ENCODE data around the gene NT5C2. TPM values are rescaled to one million over a fixed set of nuclear protein-coding genes. Genes with fewer than 3 reads are reported as not detected.
A peak's percentile ranks its signal among the peaks of the same experiment; 100 is the strongest.
"Not testable (repeated sequence)": the region's sequence is repeated elsewhere in the genome, so short reads cannot be mapped to it uniquely, and the experiment has no call there.

NT5C2 gene
- total and polyA plus RNA-seq, 2 donors, result 68.5 to 85.2 TPM

GRCh38 chr10:103180491-103180890 is 12.6 kb downstream of the NT5C2 start:
- peaks cover 16 to 40% of the 10 kb centered on the region in 2 donors for H3K4me1 ChIP-seq (ENCODE audit: control insufficient read depth in 2 of 2, insufficient read depth in 2 of 2, low read length in 2 of 2)

DNA sequence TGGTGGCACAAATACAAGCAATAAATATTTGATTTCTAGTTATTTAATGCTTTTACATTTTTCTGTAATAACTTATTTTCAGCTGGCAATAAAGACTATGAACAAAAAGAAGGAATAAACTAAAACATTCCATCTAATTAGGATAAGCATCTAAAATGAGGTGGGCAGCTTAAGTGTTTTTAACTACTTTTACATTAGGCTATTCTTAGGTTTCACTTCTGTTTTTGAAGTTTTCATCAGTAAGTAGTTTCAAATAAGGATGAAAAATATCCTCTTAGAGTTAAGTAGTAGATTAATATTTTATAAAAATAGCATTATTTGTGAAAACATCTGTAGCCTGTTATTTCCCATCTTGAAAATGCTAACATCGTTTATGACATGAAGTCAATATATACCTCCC is 15.9 kb downstream of the NT5C2 start:
- no peak for DNase-seq (ENCODE audit: low read depth in 6 of 9, low spot score in 9 of 9)
- WGBS, result 16% methylated on average over 1 of the region's 1 CpG
- Histone ChIP-seq H3K27ac (ENCODE audit: low read depth in 1 of 2, low read length in 1 of 2) (no peak overlapping the region), H3K9me3 (ENCODE audit: control insufficient read depth in 2 of 2, insufficient read depth in 1 of 2, low read length in 1 of 2) (no peaks in the 10 kb centered on the region), H3K4me3 (ENCODE audit: low read length in 2 of 2) (no peak overlapping the region), H3K27me3 (ENCODE audit: control insufficient read depth in 2 of 2, insufficient read depth in 1 of 2, low read length in 1 of 2) (no peaks in the 10 kb centered on the region), H3K4me1 (ENCODE audit: control insufficient read depth in 2 of 2, insufficient read depth in 2 of 2, low read length in 2 of 2) (peaks cover 11 to 21% of the 10 kb centered on the region in 2 donors), H3K36me3 (ENCODE audit: control insufficient read depth in 2 of 2, insufficient read depth in 2 of 2, low read length in 1 of 2) (peaks cover 21 to 65% of the 10 kb centered on the region in 2 donors)

More at GRCh38 chr10:103180491-103180890, 12.6 kb downstream of the NT5C2 start:
- Histone ChIP-seq H3K27me3 (ENCODE audit: control insufficient read depth in 2 of 2, insufficient read depth in 1 of 2, low read length in 1 of 2) (no peaks in the 10 kb centered on the region), H3K4me3 (ENCODE audit: low read length in 2 of 2) (no peak overlapping the region), H3K36me3 (ENCODE audit: control insufficient read depth in 2 of 2, insufficient read depth in 2 of 2, low read length in 1 of 2) (peaks cover 11 to 36% of the 10 kb centered on the region in 2 donors), H3K9me3 (ENCODE audit: control insufficient read depth in 2 of 2, insufficient read depth in 1 of 2, low read length in 1 of 2) (no peaks in the 10 kb centered on the region), H3K27ac (ENCODE audit: low read depth in 1 of 2, low read length in 1 of 2) (peak overlapping the region; percentile 72 to 93)
- peak in 1 of 9 donors; percentile 30 for DNase-seq (ENCODE audit: low read depth in 6 of 9, low spot score in 9 of 9)
- 69% methylated on average over 4 of the region's 4 CpGs for WGBS

DNA sequence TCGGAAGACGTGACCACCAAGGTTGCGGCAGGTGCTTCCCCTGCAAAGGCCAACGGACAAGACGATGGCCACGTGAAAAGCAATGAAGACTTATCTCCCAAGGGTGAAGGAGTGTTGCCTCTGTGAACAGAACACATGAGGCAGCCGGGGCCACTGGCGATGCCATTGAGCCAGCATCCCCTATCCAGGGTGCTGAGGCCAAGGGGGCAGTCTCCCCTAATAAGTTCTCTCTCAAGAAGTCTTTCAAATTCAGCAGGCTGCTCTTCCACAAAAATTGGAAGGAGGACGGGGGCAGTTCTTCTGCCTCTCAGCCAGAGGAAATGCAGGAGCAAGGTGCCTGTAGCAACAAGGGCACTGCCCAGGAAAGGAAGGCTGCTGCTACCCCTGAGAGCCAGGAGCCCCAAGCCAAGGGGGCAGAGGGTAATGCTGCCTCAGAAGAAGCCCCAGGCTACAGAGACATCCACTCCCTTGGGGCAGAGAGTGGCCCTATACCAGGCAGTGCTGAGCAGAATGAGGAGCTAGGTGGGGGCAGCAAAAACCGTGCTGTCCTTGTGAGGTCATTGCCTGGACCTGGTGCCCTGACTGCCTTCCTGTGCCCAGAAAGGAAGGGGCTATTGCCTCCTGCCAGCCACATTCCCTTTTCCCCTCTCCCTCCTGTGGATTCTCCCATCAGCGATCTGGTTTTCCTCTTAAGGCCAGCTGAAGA is 17.3 kb downstream of the NT5C2 start:
- Histone ChIP-seq H3K27ac (ENCODE audit: low read depth in 1 of 2, low read length in 1 of 2) (no peak overlapping the region), H3K27me3 (ENCODE audit: control insufficient read depth in 2 of 2, insufficient read depth in 1 of 2, low read length in 1 of 2) (no peaks in the 10 kb centered on the region), H3K36me3 (ENCODE audit: control insufficient read depth in 2 of 2, insufficient read depth in 2 of 2, low read length in 1 of 2) (peaks cover 21 to 72% of the 10 kb centered on the region in 2 donors), H3K4me3 (ENCODE audit: low read length in 2 of 2) (no peak overlapping the region), H3K4me1 (ENCODE audit: control insufficient read depth in 2 of 2, insufficient read depth in 2 of 2, low read length in 2 of 2) (peaks cover 6 to 10% of the 10 kb centered on the region in 2 donors), H3K9me3 (ENCODE audit: control insufficient read depth in 2 of 2, insufficient read depth in 1 of 2, low read length in 1 of 2) (no peaks in the 10 kb centered on the region)
- no peak for DNase-seq (ENCODE audit: low read depth in 6 of 9, low spot score in 9 of 9)
- WGBS, result 90% methylated on average over 11 of the region's 11 CpGs

DNA sequence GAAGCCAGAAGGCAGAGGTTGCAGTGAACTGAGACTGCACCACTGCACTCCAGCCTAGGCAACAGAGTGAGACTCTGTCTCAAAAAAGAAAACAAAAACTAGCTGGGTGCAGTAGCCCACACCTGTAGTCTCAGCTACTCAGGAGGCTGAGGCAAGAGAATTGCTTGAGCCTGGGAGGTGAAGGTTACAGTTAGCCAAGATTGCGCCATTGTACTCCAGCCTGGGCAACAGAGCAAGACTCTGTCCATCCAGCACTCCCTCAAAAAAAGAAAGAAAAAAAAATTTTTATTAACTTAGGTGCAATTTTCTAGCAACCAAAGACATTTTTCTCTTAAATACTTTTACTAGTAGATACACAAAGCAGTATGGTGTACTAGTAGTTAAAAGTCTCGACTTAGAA is 18.7 kb downstream of the NT5C2 start:
- H3K27ac ChIP-seq (ENCODE audit: low read depth in 1 of 2, low read length in 1 of 2); H3K9me3 ChIP-seq (ENCODE audit: control insufficient read depth in 2 of 2, insufficient read depth in 1 of 2, low read length in 1 of 2); H3K4me1 ChIP-seq (ENCODE audit: control insufficient read depth in 2 of 2, insufficient read depth in 2 of 2, low read length in 2 of 2); DNase-seq (ENCODE audit: low read depth in 6 of 9, low spot score in 9 of 9); H3K4me3 ChIP-seq (ENCODE audit: low read length in 2 of 2); H3K27me3 ChIP-seq (ENCODE audit: control insufficient read depth in 2 of 2, insufficient read depth in 1 of 2, low read length in 1 of 2): not testable (repeated sequence)
- peaks cover 25 to 77% of the 10 kb centered on the region in 2 donors for H3K36me3 ChIP-seq (ENCODE audit: control insufficient read depth in 2 of 2, insufficient read depth in 2 of 2, low read length in 1 of 2)
- WGBS, result 97% methylated on average over 2 of the region's 2 CpGs

DNA sequence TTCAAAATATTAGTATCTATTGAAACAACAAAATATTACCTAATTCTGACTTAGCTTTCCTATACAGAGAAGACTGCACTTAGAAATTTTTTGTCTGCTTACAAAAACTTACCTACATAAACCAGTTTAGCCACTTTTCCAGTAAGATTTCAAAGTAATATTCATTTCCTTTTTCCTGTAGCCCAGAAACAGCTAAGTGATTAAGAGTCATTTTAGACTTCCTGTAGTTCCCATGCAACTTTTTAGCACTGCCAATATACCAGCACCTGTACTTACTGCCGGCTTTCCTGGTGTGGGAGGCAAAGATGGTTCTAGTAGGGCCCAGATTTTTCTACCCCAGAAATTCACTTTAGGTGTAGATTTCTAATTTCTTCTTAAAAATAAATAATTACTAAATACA is 21.8 kb downstream of the NT5C2 start:
- H3K27ac ChIP-seq (ENCODE audit: low read depth in 1 of 2, low read length in 1 of 2), result no peak overlapping the region
- H3K36me3 ChIP-seq (ENCODE audit: control insufficient read depth in 2 of 2, insufficient read depth in 2 of 2, low read length in 1 of 2), result peaks cover 20 to 67% of the 10 kb centered on the region in 2 donors
- H3K27me3 ChIP-seq (ENCODE audit: control insufficient read depth in 2 of 2, insufficient read depth in 1 of 2, low read length in 1 of 2), result no peaks in the 10 kb centered on the region
- H3K4me1 ChIP-seq (ENCODE audit: control insufficient read depth in 2 of 2, insufficient read depth in 2 of 2, low read length in 2 of 2), result no peaks in the 10 kb centered on the region
- 29% methylated on average over 1 of the region's 1 CpG for WGBS
- no peak overlapping the region for H3K4me3 ChIP-seq (ENCODE audit: low read length in 2 of 2)
- no peak for DNase-seq (ENCODE audit: low read depth in 6 of 9, low spot score in 9 of 9)
- no peaks in the 10 kb centered on the region for H3K9me3 ChIP-seq (ENCODE audit: control insufficient read depth in 2 of 2, insufficient read depth in 1 of 2, low read length in 1 of 2)

DNA sequence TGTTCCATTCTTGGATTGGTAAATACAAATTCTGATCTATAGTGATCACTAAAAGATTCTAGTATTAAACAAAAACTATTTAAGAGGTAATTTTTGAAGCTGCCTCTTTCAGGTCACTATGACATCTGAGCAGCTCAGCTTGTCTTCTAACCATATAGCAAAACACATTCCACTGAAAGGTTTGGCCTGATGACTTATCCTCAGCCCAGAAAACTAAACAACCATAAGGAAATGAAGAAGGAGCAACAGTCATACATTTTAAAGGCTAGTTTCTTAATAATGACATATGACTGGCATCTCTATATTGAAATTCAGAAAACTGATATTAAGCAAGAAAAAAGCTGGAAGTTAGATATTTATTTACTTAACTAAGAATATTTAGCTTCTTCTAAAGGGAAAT is 24.6 kb downstream of the NT5C2 start:
- Histone ChIP-seq H3K27ac (ENCODE audit: low read depth in 1 of 2, low read length in 1 of 2) (no peak overlapping the region), H3K36me3 (ENCODE audit: control insufficient read depth in 2 of 2, insufficient read depth in 2 of 2, low read length in 1 of 2) (peaks cover 25 to 52% of the 10 kb centered on the region in 2 donors), H3K9me3 (ENCODE audit: control insufficient read depth in 2 of 2, insufficient read depth in 1 of 2, low read length in 1 of 2) (peaks cover 1 to 4% of the 10 kb centered on the region in 2 donors), H3K4me1 (ENCODE audit: control insufficient read depth in 2 of 2, insufficient read depth in 2 of 2, low read length in 2 of 2) (no peaks in the 10 kb centered on the region), H3K27me3 (ENCODE audit: control insufficient read depth in 2 of 2, insufficient read depth in 1 of 2, low read length in 1 of 2) (no peaks in the 10 kb centered on the region), H3K4me3 (ENCODE audit: low read length in 2 of 2) (no peak overlapping the region)
- no peak for DNase-seq (ENCODE audit: low read depth in 6 of 9, low spot score in 9 of 9)

- H3K27ac ChIP-seq (ENCODE audit: low read depth in 1 of 2, low read length in 1 of 2); H3K27me3 ChIP-seq (ENCODE audit: control insufficient read depth in 2 of 2, insufficient read depth in 1 of 2, low read length in 1 of 2); H3K9me3 ChIP-seq (ENCODE audit: control insufficient read depth in 2 of 2, insufficient read depth in 1 of 2, low read length in 1 of 2); H3K4me3 ChIP-seq (ENCODE audit: low read length in 2 of 2); DNase-seq (ENCODE audit: low read depth in 6 of 9, low spot score in 9 of 9); H3K4me1 ChIP-seq (ENCODE audit: control insufficient read depth in 2 of 2, insufficient read depth in 2 of 2, low read length in 2 of 2): not testable (repeated sequence)
- WGBS, result 99% methylated on average over 5 of the region's 5 CpGs
- peaks cover 20 to 43% of the 10 kb centered on the region in 2 donors for H3K36me3 ChIP-seq (ENCODE audit: control insufficient read depth in 2 of 2, insufficient read depth in 2 of 2, low read length in 1 of 2)
These were observed 25.5 kb downstream of the NT5C2 start for GRCh38 chr10:103167554-103167953.

- Histone ChIP-seq H3K9me3 (ENCODE audit: control insufficient read depth in 2 of 2, insufficient read depth in 1 of 2, low read length in 1 of 2) (peaks cover 1 to 4% of the 10 kb centered on the region in 2 donors), H3K4me3 (ENCODE audit: low read length in 2 of 2) (no peak overlapping the region), H3K36me3 (ENCODE audit: control insufficient read depth in 2 of 2, insufficient read depth in 2 of 2, low read length in 1 of 2) (peaks cover 19 to 42% of the 10 kb centered on the region in 2 donors), H3K4me1 (ENCODE audit: control insufficient read depth in 2 of 2, insufficient read depth in 2 of 2, low read length in 2 of 2) (no peaks in the 10 kb centered on the region), H3K27ac (ENCODE audit: low read depth in 1 of 2, low read length in 1 of 2) (no peak overlapping the region), H3K27me3 (ENCODE audit: control insufficient read depth in 2 of 2, insufficient read depth in 1 of 2, low read length in 1 of 2) (no peaks in the 10 kb centered on the region)
- DNase-seq (ENCODE audit: low read depth in 6 of 9, low spot score in 9 of 9), result no peak
- WGBS, result 94% methylated on average over 3 of the region's 3 CpGs
These were observed 26.5 kb downstream of the NT5C2 start for GRCh38 chr10:103166523-103166922.

GRCh38 chr10:103163766-103164403 is 29.2 kb downstream of the NT5C2 start:
- not testable (repeated sequence) for H3K9me3 ChIP-seq (ENCODE audit: control insufficient read depth in 2 of 2, insufficient read depth in 1 of 2, low read length in 1 of 2); H3K4me1 ChIP-seq (ENCODE audit: control insufficient read depth in 2 of 2, insufficient read depth in 2 of 2, low read length in 2 of 2); H3K4me3 ChIP-seq (ENCODE audit: low read length in 2 of 2); DNase-seq (ENCODE audit: low read depth in 6 of 9, low spot score in 9 of 9); H3K27ac ChIP-seq (ENCODE audit: low read depth in 1 of 2, low read length in 1 of 2); H3K27me3 ChIP-seq (ENCODE audit: control insufficient read depth in 2 of 2, insufficient read depth in 1 of 2, low read length in 1 of 2)
- WGBS, result 97% methylated on average over 9 of the region's 9 CpGs
- peaks cover 19 to 30% of the 10 kb centered on the region in 2 donors for H3K36me3 ChIP-seq (ENCODE audit: control insufficient read depth in 2 of 2, insufficient read depth in 2 of 2, low read length in 1 of 2)
